K562 (cell line): ENCODE measurements around the gene HBG1. TPM values are rescaled to one million over a fixed set of nuclear protein-coding genes. Genes with fewer than 3 reads are reported as not detected.

ENCODE experiments used
- ATAC-seq: fragments of 200-7000 bp; cut with Tn5 transposase; 3 replicates; pipeline ENCODE4 v1.9.1; 2020; ENCODE audit warnings: moderate library complexity
- BruUV-seq: library from RNA; stranded (reverse); fragments of 400-500 nt; replicated peaks from 2 replicates; lab custom pipeline; 2021; lab: Mats Ljungman, UMichigan
- CTCF ChIA-PET: fragments of 300-600 bp; formaldehyde crosslinking; extraction: SDS; loops from one replicate; lab custom pipeline; 2021; ENCODE audit warnings: low intra/inter-chr PET ratio; lab: Yijun Ruan, JAX
- POLR2A ChIA-PET: fragments of 300-600, 350-650 bp; sonication (Branson Sonifier 250); formaldehyde crosslinking; extraction: SDS; loops from one replicate; lab custom pipeline; 2021; ENCODE audit warnings: antibody characterized with exemption, inconsistent platforms; lab: Yijun Ruan, JAX
- DNase-seq, 4 experiments: peaks; one replicate each; pipeline versions ENCODE4 v3.0.0 to v3.0.0-alpha.2; 2011 to 2018; ENCODE audit warnings: low spot score in 3 of 4, mixed read lengths in 3 of 4; ENCODE audit errors: extremely low read depth in 1 of 4
- FAIRE-seq: peaks from 2 replicates; lab custom pipeline; 2011; peaks lifted over from hg19 to GRCh38; lab: Jason Lieb, UNC
- H2AFZ ChIP-seq: 2 replicates; pipeline ENCODE4 v1.6.0; 2011; ENCODE audit warnings: low read depth, low read length, control low read depth, inconsistent platforms
- H3K27ac ChIP-seq: fragments of 200-600 bp; 3 replicates; pipeline ENCODE4 v1.8.0; 2011; ENCODE audit warnings: low read depth, mild to moderate bottlenecking, control low read depth, inconsistent platforms, low read length, moderate library complexity, mixed read lengths; ENCODE audit errors: extremely low read depth
- H3K27me3 ChIP-seq, 2 experiments: fragments of 300-600 bp in 1 of 2; 2 replicates in 1 of 2; 3 replicates in 1 of 2; pipeline versions ENCODE4 v1.6.0 to v1.8.0; 2011; ENCODE audit warnings: inconsistent platforms in 2 of 2, low read length in 2 of 2, mild to moderate bottlenecking in 1 of 2, mixed read lengths in 1 of 2, moderate library complexity in 1 of 2; ENCODE audit not compliant: control insufficient read depth in 2 of 2, insufficient read depth in 2 of 2
- H3K36me3 ChIP-seq: fragments of 300-600 bp; 3 replicates; pipeline ENCODE4 v1.8.0; 2011; ENCODE audit warnings: mild to moderate bottlenecking, low read length, inconsistent platforms; ENCODE audit not compliant: control insufficient read depth, insufficient read depth
- H3K4me1 ChIP-seq, 2 experiments: fragments of 200-600 bp in 1 of 2; replicated peaks in 1 of 2; 2 replicates in 1 of 2; 3 replicates in 1 of 2; pipeline versions ENCODE4 v1.5.1 to v1.8.0; 2011; ENCODE audit warnings: inconsistent platforms in 2 of 2, low read length in 2 of 2, mild to moderate bottlenecking in 1 of 2, mixed read lengths in 1 of 2, moderate library complexity in 1 of 2; ENCODE audit not compliant: control insufficient read depth in 2 of 2, insufficient read depth in 2 of 2
- H3K4me2 ChIP-seq: 2 replicates; pipeline ENCODE4 v1.6.1; 2011; ENCODE audit warnings: low read length, control low read depth, inconsistent platforms, mixed read lengths; ENCODE audit not compliant: insufficient read depth
- H3K4me3 ChIP-seq: fragments of 200-600 bp; sonication (generic), shearing (Covaris generic); 2 replicates; pipeline ENCODE4 v1.5.1; 2016; ENCODE audit warnings: control low read depth, inconsistent platforms
- H3K79me2 ChIP-seq: fragments of 200-600 bp; 3 replicates; pipeline ENCODE4 v1.8.0; 2011; ENCODE audit warnings: low read length, inconsistent platforms; ENCODE audit not compliant: control insufficient read depth, insufficient read depth
- H3K9ac ChIP-seq, 2 experiments: 2 replicates each; pipeline versions ENCODE4 v1.6.0 to v1.6.1; 2011; ENCODE audit warnings: low read depth in 2 of 2, low read length in 2 of 2, control low read depth in 1 of 2, inconsistent platforms in 1 of 2, mild to moderate bottlenecking in 1 of 2, mixed read lengths in 1 of 2; ENCODE audit not compliant: insufficient read depth in 1 of 2
- H3K9me1 ChIP-seq: one replicate; pipeline ENCODE4 v1.6.0; 2011; ENCODE audit warnings: inconsistent platforms, mild to moderate bottlenecking, low read length, moderate library complexity; ENCODE audit not compliant: control insufficient read depth, insufficient read depth
- H3K9me3 ChIP-seq: replicated peaks from 2 replicates; pipeline ENCODE4 v1.5.1; 2011; ENCODE audit warnings: low read depth, low read length, inconsistent platforms; ENCODE audit not compliant: control insufficient read depth, insufficient read depth
- H4K20me1 ChIP-seq: replicated peaks from 2 replicates; pipeline ENCODE4 v1.6.1; 2011; ENCODE audit warnings: low read length, inconsistent platforms, mixed read lengths; ENCODE audit not compliant: control insufficient read depth, insufficient read depth
- BCOR ChIP-seq: fragments of 450-650 bp; IDR thresholded peaks from 2 replicates; pipeline ENCODE4 v1.6.1; 2016
- CCAR2 ChIP-seq: fragments of 200-400 bp; formaldehyde crosslinking; IDR thresholded peaks from 2 replicates; pipeline ENCODE4 v1.6.1; 2017; ENCODE audit warnings: mild to moderate bottlenecking, low read depth, low read length
- CTBP1 ChIP-seq: fragments of 450-650 bp; IDR thresholded peaks from 2 replicates; pipeline ENCODE4 v1.6.1; 2016; ENCODE audit warnings: borderline replicate concordance
- DIDO1 ChIP-seq: fragments of 450-650 bp; IDR thresholded peaks from 2 replicates; pipeline ENCODE4 v1.6.1; 2016; ENCODE audit warnings: low read depth, missing biosample characterization, missing genetic modification characterization
- JUND ChIP-seq, 2 experiments: IDR thresholded peaks; 2 replicates in 1 of 2; 3 replicates in 1 of 2; pipeline ENCODE4 v1.6.1; 2011; ENCODE audit warnings: borderline replicate concordance in 2 of 2, low read depth in 2 of 2, low read length in 2 of 2, improper control_type of control experiment in 1 of 2, missing biosample characterization in 1 of 2, missing genetic modification characterization in 1 of 2, missing genetic modification reagents in 1 of 2
- LARP7 ChIP-seq: fragments of 450-650 bp; IDR thresholded peaks from 2 replicates; pipeline ENCODE4 v1.6.1; 2016
- MEF2A ChIP-seq: IDR thresholded peaks from 2 replicates; pipeline ENCODE4 v1.6.1; 2011; ENCODE audit warnings: low read depth, mild to moderate bottlenecking, low read length, moderate library complexity; ENCODE audit not compliant: control insufficient read depth
- PCBP2 ChIP-seq: fragments of 200-400 bp; formaldehyde crosslinking; IDR thresholded peaks from 2 replicates; pipeline ENCODE4 v1.6.1; 2018; ENCODE audit warnings: low read length, low read depth, mild to moderate bottlenecking, moderate library complexity; ENCODE audit not compliant: poor library complexity, severe bottlenecking
- SMAD3 ChIP-seq: fragments of 450-650 bp; formaldehyde crosslinking; conservative IDR thresholded peaks from 2 replicates; pipeline ENCODE4 v1.4.0; 2020; ENCODE audit warnings: mild to moderate bottlenecking
- SMARCE1 ChIP-seq: fragments of 450-650 bp; IDR thresholded peaks from 2 replicates; pipeline ENCODE4 v1.7.1; 2016; ENCODE audit warnings: mild to moderate bottlenecking
- ZBTB7A ChIP-seq: IDR thresholded peaks from 2 replicates; pipeline ENCODE4 v1.6.1; 2011; ENCODE audit warnings: low read depth, mild to moderate bottlenecking, low read length, moderate library complexity, borderline replicate concordance; ENCODE audit not compliant: control insufficient read depth
- ZNF253 ChIP-seq: fragments of 250-450 bp; sonication (Bioruptor Pico); conservative IDR thresholded peaks from 2 replicates; pipeline ENCODE4 v1.6.1; 2021; ENCODE audit warnings: mild to moderate bottlenecking
- WGBS: fragments of 100-300 bp; shearing (Covaris generic); methylation state at CpG from one replicate; pipeline ENCODE4 v1.1.6; 2016; ENCODE audit warnings: low coverage, mixed read lengths; ENCODE audit not compliant: insufficient coverage; ENCODE audit errors: missing lambda C conversion rate; 5-methylcytosine and 5-hydroxymethylcytosine counted together
- in situ Hi-C: fragments of 300-500 bp; cut with MboI; formaldehyde crosslinking; loops from 4 replicates; pipeline ENCODE4 v1.15.0; 2018; ENCODE audit warnings: inconsistent platforms, mixed read lengths
- intact Hi-C: fragments of 100-400 bp; cut with micrococcal nuclease; formaldehyde crosslinking; loops from 2 replicates; pipeline ENCODE4 v1.14.2; 2022
- polyA plus RNA-seq, 8 experiments: library from polyadenylated mRNA; depleted of rRNA in 4 of 8; stranded (reverse) in 5 of 8; unstranded in 3 of 8; fragments of >200 nt; fragmentation: Nextera tagmentation in 2 of 8; fragmentation: Illumina TruSeq in 1 of 8; extraction: Ambion mirVana in 2 of 8; extraction: Trizol in 1 of 8; gene quantifications; 2 replicates each; pipeline versions ENCODE4 v1.2.1 to v1.2.3, GENCODE V29; 2011 to 2014; ENCODE audit warnings: inconsistent platforms in 1 of 8, missing spikeins in 1 of 8
- total RNA-seq, 7 experiments: library from RNA; depleted of rRNA in 6 of 7; stranded (reverse); fragments of >200 nt in 6 of 7; fragmentation: Illumina TruSeq in 2 of 7; extraction: Trizol in 2 of 7; gene quantifications; 2 replicates each; pipeline versions ENCODE4 v1.2.1 to v1.2.3, GENCODE V29; 2011 to 2021; ENCODE audit warnings: low replicate concordance in 1 of 7
- TF ChIP-seq, protein P1 (sequence below), 2 experiments: fragments of 450-650 bp in 1 of 2; sonication (generic) in 1 of 2; formaldehyde crosslinking in 1 of 2; IDR thresholded peaks in 1 of 2; conservative IDR thresholded peaks in 1 of 2; 2 replicates each; pipeline versions ENCODE4 v1.6.1 to v1.8.1; 2016 to 2023; ENCODE audit warnings: mild to moderate bottlenecking in 2 of 2, moderate library complexity in 2 of 2, inconsistent platforms in 1 of 2, missing genetic modification reagents in 1 of 2
- TF ChIP-seq, protein P2 (sequence below): fragments of 450-650 bp; IDR thresholded peaks from 2 replicates; pipeline ENCODE4 v1.6.1; 2016; ENCODE audit warnings: low read depth, mild to moderate bottlenecking, moderate library complexity
- TF ChIP-seq, protein P3 (sequence below): fragments of 450-650 bp; IDR thresholded peaks from 2 replicates; pipeline ENCODE4 v1.6.1; 2017; ENCODE audit warnings: antibody characterized with exemption, mild to moderate bottlenecking

The HBG1 gene
- total and polyA plus RNA-seq, 9 of the 15 experiments (the other 6 are each of a cell fraction or from before 2014, with no cell fraction given): 1,066 to 16,338 (median 4,898) TPM

DNA sequence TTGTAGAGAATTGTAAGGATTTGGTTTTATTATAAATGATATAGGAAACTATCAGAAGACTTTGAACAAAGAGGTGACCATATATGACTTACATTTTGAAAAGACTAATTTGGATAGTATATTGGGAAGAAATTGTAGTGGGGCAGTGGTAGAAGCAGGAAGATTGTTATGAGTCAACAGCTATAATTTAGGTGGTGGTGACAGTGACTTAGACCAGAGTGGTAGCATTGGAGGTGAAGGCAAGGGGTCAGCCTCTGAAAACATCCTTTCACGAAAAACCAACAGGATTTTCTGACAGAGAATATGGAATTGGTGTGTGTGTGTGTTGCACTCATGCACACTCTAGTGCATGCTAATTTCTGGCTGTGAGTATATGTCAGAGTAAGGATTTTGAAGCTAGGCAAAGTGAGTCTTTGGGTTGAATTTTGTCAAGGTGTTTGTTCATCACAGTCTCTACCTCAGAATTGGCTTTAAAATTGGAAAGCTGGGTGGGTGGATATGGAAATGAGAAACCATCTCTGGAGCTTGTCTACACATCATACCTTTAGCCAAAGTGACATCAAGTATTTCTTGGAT, 28.2 kb upstream of the HBG1 start (continued):
- TF ChIP-seq, protein P1, sequence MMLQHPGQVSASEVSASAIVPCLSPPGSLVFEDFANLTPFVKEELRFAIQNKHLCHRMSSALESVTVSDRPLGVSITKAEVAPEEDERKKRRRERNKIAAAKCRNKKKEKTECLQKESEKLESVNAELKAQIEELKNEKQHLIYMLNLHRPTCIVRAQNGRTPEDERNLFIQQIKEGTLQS (IDR thresholded peaks at IDR 0.05): peak; percentile 56; the same call in 1 of the 2 replicates
- TF ChIP-seq, protein P1 (CRISPR knock-in tag; conservative IDR thresholded peaks at IDR 0.05): no peak
- no peak for TF ChIP-seq ZNF253 (CRISPR knock-in tag)
- TF ChIP-seq SMARCE1: peak; percentile 48; the same call in 1 of the 2 replicates
- TF ChIP-seq ZBTB7A: no peak
- peak; percentile 40; the same call in 1 of the 2 replicates for TF ChIP-seq JUND (IDR thresholded peaks at IDR 0.05; ENCODE audit: borderline replicate concordance, low read depth, low read length)
- peak; percentile 51; the same call in 1 of the 3 replicates for TF ChIP-seq JUND (tag; IDR thresholded peaks at IDR 0.05; ENCODE audit: borderline replicate concordance, low read depth, low read length)

DNA sequence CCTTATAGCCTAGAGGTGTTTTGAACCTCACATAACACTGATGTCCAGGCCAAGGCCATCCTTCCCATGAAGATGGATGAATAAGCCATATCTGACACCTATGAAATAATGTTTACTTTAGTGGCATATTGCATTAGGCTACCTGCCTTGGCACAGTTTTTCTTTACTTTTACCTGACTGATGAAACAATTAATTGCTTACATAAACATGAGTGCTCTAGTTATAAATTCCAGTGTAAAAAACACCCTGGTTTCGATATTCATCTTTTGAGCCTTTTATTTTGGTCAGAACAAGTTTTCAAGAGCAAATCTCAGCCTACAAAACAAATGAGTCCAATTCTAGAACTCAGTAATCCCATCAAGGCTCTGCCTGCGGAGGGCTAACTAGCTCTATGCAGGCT, 27.0 kb upstream of the HBG1 start:
- ChIA-PET POLR2A (interaction anchor here (0.8 to 7.3 kb wide), 7 partner anchors 8 to 824 kb away, joined by 3 to 55 read pairs (median 5); partner anchors contain the start of gene HBE1), CTCF (no interaction called here)
- in situ Hi-C loops: no loop called here
- H3K9me3 ChIP-seq: no peaks in the 10 kb centered on the region
- peaks cover 41 to 85% of the 10 kb centered on the region in 2 experiments for H3K4me1 ChIP-seq
- H3K36me3 ChIP-seq: peaks cover 36% of the 10 kb centered on the region
- peak overlapping the region; percentile 45 for H3K4me2 ChIP-seq
- BruUV-seq: no TSS peak
- intact Hi-C loops: no loop called here
- DNase-seq: no peak
- H3K27ac ChIP-seq: peak overlapping the region; percentile 87
- peaks cover 73% of the 10 kb centered on the region for H3K79me2 ChIP-seq
- 49% methylated on average over 2 of the region's 2 CpGs for WGBS
- no peaks in the 10 kb centered on the region for H3K27me3 ChIP-seq
- H4K20me1 ChIP-seq: no peaks in the 10 kb centered on the region
- H3K9ac ChIP-seq: peak overlapping the region in 1 of 2 experiments; percentile 42; a peak in 1 of 4 replicates
- ATAC-seq: no peak
- no peak overlapping the region for H2AFZ ChIP-seq
- H3K4me3 ChIP-seq: no peak overlapping the region
- no peak for FAIRE-seq
- no peaks in the 10 kb centered on the region for H3K9me1 ChIP-seq
- TF ChIP-seq BCOR (no peak), PCBP2 (no peak), LARP7 (no peak), SMAD3 (no peak), DIDO1 (tag) (no peak), CTBP1 (0 out of 2 replicates have a peak, but pooled peaks have one; percentile 9), CCAR2 (no peak), MEF2A (no peak)
- TF ChIP-seq, protein P2, sequence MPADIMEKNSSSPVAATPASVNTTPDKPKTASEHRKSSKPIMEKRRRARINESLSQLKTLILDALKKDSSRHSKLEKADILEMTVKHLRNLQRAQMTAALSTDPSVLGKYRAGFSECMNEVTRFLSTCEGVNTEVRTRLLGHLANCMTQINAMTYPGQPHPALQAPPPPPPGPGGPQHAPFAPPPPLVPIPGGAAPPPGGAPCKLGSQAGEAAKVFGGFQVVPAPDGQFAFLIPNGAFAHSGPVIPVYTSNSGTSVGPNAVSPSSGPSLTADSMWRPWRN: no peak
- TF ChIP-seq, protein P3, sequence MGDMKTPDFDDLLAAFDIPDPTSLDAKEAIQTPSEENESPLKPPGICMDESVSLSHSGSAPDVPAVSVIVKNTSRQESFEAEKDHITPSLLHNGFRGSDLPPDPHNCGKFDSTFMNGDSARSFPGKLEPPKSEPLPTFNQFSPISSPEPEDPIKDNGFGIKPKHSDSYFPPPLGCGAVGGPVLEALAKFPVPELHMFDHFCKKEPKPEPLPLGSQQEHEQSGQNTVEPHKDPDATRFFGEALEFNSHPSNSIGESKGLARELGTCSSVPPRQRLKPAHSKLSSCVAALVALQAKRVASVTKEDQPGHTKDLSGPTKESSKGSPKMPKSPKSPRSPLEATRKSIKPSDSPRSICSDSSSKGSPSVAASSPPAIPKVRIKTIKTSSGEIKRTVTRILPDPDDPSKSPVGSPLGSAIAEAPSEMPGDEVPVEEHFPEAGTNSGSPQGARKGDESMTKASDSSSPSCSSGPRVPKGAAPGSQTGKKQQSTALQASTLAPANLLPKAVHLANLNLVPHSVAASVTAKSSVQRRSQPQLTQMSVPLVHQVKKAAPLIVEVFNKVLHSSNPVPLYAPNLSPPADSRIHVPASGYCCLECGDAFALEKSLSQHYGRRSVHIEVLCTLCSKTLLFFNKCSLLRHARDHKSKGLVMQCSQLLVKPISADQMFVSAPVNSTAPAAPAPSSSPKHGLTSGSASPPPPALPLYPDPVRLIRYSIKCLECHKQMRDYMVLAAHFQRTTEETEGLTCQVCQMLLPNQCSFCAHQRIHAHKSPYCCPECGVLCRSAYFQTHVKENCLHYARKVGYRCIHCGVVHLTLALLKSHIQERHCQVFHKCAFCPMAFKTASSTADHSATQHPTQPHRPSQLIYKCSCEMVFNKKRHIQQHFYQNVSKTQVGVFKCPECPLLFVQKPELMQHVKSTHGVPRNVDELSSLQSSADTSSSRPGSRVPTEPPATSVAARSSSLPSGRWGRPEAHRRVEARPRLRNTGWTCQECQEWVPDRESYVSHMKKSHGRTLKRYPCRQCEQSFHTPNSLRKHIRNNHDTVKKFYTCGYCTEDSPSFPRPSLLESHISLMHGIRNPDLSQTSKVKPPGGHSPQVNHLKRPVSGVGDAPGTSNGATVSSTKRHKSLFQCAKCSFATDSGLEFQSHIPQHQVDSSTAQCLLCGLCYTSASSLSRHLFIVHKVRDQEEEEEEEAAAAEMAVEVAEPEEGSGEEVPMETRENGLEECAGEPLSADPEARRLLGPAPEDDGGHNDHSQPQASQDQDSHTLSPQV: peak; percentile 70
